ENCODE results near the gene CRB1. TPM values are rescaled to one million over a fixed set of nuclear protein-coding genes. Genes with fewer than 3 reads are reported as not detected.

The CRB1 gene
- total RNA-seq, 4 donors from 2014 or later = 0.44 to 2.5 (median 1.0) TPM

GRCh38 chr1:197391303-197392226 is 123.5 kb downstream of the CRB1 start:
- H3K36me3 ChIP-seq = no peaks in the 10 kb centered on the region
- no peak overlapping the region for H3K27ac ChIP-seq
- no peaks in the 10 kb centered on the region for H3K27me3 ChIP-seq
- no peaks in the 10 kb centered on the region for H3K4me1 ChIP-seq
- ATAC-seq (no peak), DNase-seq (no peak)
- intact Hi-C loops (cut with DNase I; ENCODE audit: low total_unique reads) = no loop called here
- no peaks in the 10 kb centered on the region for H3K9me3 ChIP-seq
- no peak overlapping the region for H3K4me3 ChIP-seq
- no peak for TF ChIP-seq POLR2A (IDR thresholded peaks at IDR 0.05)
- no peak for TF ChIP-seq CTCF (IDR thresholded peaks at IDR 0.05 in 4 of 5, conservative IDR thresholded peaks at IDR 0.05 in 1 of 5)
- in situ Hi-C loops (cut with MboI; ENCODE audit: low sequenced_read_pairs in 4 of 4) = no loop called here

- DNase-seq (no peak), ATAC-seq (no peak)
- H3K9me3 ChIP-seq = no peaks in the 10 kb centered on the region
- no peak overlapping the region for H3K4me3 ChIP-seq
- no peak for TF ChIP-seq CTCF (IDR thresholded peaks at IDR 0.05 in 4 of 5, conservative IDR thresholded peaks at IDR 0.05 in 1 of 5)
- no peak overlapping the region for H3K27ac ChIP-seq
- no peaks in the 10 kb centered on the region for H3K4me1 ChIP-seq
- in situ Hi-C loops (cut with MboI; ENCODE audit: low sequenced_read_pairs in 4 of 4) (no loop called here), intact Hi-C loops (cut with DNase I; ENCODE audit: low total_unique reads) (no loop called here)
- no peaks in the 10 kb centered on the region for H3K27me3 ChIP-seq
- no peaks in the 10 kb centered on the region for H3K36me3 ChIP-seq
Observed at GRCh38 chr1:197392541-197392940, 124.5 kb downstream of the CRB1 start.

GRCh38 chr1:197393105-197393504 is 125.1 kb downstream of the CRB1 start:
- in situ Hi-C loops (cut with MboI; ENCODE audit: low sequenced_read_pairs in 4 of 4) (no loop called here), intact Hi-C loops (cut with DNase I; ENCODE audit: low total_unique reads) (no loop called here)
- TF ChIP-seq CTCF (IDR thresholded peaks at IDR 0.05 in 4 of 5, conservative IDR thresholded peaks at IDR 0.05 in 1 of 5) (no peak), POLR2A (IDR thresholded peaks at IDR 0.05) (no peak)
- Histone ChIP-seq H3K27ac (no peak overlapping the region), H3K4me3 (no peak overlapping the region), H3K36me3 (no peaks in the 10 kb centered on the region), H3K4me1 (no peaks in the 10 kb centered on the region), H3K9me3 (no peaks in the 10 kb centered on the region), H3K27me3 (no peaks in the 10 kb centered on the region)
- ATAC-seq (no peak), DNase-seq (no peak)

GRCh38 chr1:197393772-197394171 is 125.7 kb downstream of the CRB1 start:
- Histone ChIP-seq H3K4me1 (no peaks in the 10 kb centered on the region), H3K4me3 (no peak overlapping the region), H3K27me3 (no peaks in the 10 kb centered on the region), H3K27ac (no peak overlapping the region), H3K9me3 (no peaks in the 10 kb centered on the region), H3K36me3 (no peaks in the 10 kb centered on the region)
- no peak for ATAC-seq
- intact Hi-C loops (cut with DNase I; ENCODE audit: low total_unique reads) = no loop called here
- in situ Hi-C loops (cut with MboI; ENCODE audit: low sequenced_read_pairs in 4 of 4) = no loop called here
- no peak for DNase-seq
- TF ChIP-seq POLR2A (IDR thresholded peaks at IDR 0.05) (no peak), CTCF (IDR thresholded peaks at IDR 0.05 in 4 of 5, conservative IDR thresholded peaks at IDR 0.05 in 1 of 5) (no peak)
